ENCODE measurements around the gene KMO. TPM values are rescaled to one million over a fixed set of nuclear protein-coding genes. Genes with fewer than 3 reads are reported as not detected.

KMO gene
- polyA plus RNA-seq, 3 donors: 0.05 to 1.0 (median 0.61) TPM

DNA sequence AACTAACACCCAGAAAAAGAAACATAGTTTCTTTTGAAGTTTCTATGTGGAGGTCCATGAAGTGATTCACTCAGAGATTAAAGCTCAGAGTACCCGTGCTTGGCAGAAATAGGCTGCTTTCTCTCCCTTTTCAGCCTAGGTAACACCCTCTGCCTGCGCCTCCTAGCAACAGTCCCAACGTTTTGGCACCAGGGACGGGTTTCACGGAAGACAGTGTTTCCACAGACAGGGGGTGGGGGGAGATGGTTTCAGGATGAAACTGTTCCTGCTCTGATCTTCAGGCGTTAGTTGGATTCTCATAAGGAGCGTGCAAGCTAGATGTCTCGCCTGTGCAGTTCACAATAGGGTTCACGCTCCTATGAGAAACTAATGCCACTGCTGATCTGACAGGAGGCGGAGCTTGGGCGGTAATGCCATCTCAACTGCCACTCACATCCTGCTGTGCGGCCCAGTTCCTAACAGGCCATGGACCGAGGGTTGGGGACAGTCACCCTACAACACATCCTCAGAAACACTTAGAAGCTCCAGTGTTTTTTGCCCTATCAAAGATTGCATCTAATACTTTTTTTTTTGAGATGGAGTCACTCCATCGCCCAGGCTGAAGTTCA lies 54.8 kb downstream of the KMO start:
- H3K27ac ChIP-seq (ENCODE audit: low read depth, low read length): no peak overlapping the region
- WGBS, 3 donors: 82 to 86% (median 85%) methylated on average over 14 of the region's 14 CpGs

- no peak overlapping the region for H3K27ac ChIP-seq (ENCODE audit: low read depth, low read length)
- 66 to 82% (median 74%) methylated on average over 7 of the region's 7 CpGs for WGBS, 3 donors
Measured at GRCh38 chr1:241589521-241589920, 57.3 kb downstream of the KMO start.

DNA sequence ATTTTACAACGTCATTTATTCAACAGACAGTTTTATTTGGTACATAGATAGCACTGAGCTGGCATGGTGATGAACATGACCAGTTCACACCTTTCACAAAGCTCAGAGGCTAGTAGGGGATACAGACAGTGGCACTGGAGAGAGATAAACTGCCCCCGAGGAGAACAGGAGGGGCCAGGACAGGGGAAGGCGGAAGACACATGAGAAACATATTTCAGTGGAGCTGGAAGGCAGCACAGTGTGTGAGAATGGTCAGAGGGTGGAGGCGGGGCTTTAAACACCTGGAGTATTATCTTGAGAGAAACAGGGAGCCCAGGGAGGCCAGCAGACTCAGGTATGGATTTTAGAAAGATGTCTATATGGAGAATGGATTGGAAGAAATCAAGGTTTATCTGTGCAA lies 58.5 kb downstream of the KMO start:
- WGBS, 3 donors: 49 to 77% (median 67%) methylated on average over 4 of the region's 4 CpGs
- H3K27ac ChIP-seq (ENCODE audit: low read depth, low read length): no peak overlapping the region

DNA sequence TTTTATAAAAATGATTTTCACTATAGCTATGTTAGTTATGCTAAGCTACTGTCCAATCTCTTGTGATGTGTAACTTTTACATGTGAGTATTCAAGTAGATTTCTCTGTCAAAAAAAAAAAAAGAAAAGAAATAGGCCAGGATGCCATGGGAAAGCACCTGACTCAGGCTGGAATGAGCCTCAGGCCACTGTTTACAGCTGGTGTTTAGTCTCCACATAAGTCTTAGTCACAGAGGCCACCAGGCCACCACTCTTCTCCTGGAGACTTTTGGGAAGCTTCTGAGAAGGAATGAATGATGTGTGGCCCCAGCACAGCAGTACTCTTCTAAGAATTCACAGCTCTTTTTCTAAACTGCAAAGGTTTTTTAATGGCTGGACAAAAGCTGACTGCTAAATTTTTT lies 59.1 kb downstream of the KMO start:
- no peak overlapping the region for H3K27ac ChIP-seq (ENCODE audit: low read depth, low read length)

DNA sequence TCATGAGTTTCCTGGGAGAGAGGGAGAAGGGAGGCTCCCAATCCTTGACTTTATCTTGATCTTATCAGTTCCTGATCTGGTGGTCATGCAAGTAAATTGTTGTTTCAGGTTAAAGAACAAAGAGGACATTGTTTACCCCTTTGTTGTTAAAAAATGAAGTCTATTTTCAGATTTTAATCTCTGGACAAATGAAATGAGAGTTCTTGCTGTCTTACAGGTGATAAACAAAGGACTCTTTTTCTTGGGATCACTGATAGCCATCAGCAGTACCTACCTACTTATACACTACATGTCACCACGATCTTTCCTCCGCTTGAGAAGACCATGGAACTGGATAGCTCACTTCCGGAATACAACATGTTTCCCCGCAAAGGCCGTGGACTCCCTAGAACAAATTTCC lies 59.6 kb downstream of the KMO start:
- no peak overlapping the region for H3K27ac ChIP-seq (ENCODE audit: low read depth, low read length)
- WGBS, 3 donors: 75 to 86% (median 85%) methylated on average over 5 of the region's 5 CpGs

DNA sequence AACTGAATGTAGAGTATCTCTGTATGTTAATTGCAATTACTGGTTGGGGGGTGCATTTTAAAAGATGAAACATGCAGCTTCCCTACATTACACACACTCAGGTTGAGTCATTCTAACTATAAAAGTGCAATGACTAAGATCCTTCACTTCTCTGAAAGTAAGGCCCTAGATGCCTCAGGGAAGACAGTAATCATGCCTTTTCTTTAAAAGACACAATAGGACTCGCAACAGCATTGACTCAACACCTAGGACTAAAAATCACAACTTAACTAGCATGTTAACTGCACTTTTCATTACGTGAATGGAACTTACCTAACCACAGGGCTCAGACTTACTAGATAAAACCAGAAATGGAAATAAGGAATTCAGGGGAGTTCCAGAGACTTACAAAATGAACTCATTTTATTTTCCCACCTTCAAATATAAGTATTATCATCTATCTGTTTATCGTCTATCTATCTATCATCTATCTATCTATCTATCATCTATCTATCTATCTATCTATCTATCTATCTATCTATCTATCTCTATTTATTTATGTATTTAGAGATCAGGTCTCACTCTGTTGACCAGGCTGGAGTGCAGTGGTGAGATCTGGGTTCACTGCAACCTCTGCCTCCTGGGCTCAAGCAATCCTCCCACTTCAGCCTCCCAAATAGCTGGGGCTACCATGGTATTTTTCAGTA lies 60.2 kb downstream of the KMO start:
- 83 to 92% (median 92%) methylated on average over 3 of the region's 3 CpGs for WGBS, 3 donors
- no peak overlapping the region for H3K27ac ChIP-seq (ENCODE audit: low read depth, low read length)

DNA sequence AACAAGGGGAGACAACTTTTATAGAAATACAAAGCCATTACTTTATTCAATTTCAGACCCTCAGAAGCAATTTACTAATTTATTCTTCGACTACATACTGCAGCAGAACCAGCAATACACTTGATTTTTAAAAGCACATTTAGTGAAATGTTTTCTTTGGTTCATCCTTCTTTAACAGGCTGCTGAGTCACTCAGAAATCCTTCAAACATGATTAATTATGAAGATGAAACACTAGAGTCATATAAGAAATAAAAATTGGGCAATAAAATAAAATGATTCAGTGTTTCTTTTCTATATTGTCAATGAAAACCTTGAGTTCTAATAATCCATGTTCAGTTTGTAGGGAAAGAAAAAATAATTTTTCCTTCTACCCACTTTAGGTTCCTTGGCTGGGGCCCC lies 61.0 kb downstream of the KMO start:
- no peak overlapping the region for H3K27ac ChIP-seq (ENCODE audit: low read depth, low read length)
- WGBS, 3 donors: 87 to 93% (median 93%) methylated on average over 1 of the region's 1 CpG

GRCh38 chr1:241596633-241597032 lies 64.5 kb downstream of the KMO start:
- no peak overlapping the region for H3K27ac ChIP-seq (ENCODE audit: low read depth, low read length)

DNA sequence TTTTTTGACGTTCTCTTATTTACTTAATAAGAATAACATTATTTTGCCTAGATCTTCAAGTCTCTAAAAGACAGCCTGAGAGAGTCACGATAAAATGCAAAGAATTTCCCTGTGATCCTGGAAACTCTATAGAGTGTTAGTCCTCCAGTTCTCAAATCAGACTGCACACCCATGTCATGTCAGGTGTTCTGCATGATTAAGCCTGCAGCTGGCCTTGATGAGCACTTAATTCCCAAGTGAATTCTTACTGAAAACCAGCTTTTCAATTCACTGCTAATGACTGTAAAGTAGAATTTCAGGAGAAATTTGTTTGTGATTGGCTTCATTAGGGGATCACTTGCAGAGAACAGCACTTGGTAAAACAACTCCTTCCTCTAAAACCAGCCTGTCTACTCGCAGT lies 66.1 kb downstream of the KMO start:
- H3K27ac ChIP-seq (ENCODE audit: low read depth, low read length): no peak overlapping the region
- 91 to 93% (median 92%) methylated on average over 3 of the region's 3 CpGs for WGBS, 3 donors

More at GRCh38 chr1:241596633-241597032, 64.5 kb downstream of the KMO start:
- 91 to 96% (median 92%) methylated on average over 6 of the region's 6 CpGs for WGBS, 3 donors

DNA sequence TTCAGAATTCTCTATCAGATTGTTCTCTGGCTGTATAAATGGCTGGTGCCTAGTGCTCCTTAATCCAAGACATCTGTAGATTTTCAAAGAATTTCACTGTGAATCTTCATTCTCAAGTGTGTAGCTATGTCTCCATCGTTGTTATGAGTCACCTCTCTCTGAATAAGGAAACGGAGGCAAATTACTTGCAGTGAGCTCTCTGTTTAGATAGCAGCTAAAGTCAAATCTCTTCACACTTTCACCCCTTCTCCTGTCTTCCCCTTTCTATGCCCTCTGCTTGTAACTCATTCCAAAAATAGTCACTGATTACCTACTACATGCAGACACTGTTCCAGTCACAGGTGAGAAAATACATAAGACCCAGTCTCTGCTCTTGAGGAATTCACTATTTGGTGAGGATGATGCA lies 68.3 kb downstream of the KMO start:
- WGBS, 3 donors: 72 to 90% (median 80%) methylated on average over 2 of the region's 2 CpGs
- H3K27ac ChIP-seq (ENCODE audit: low read depth, low read length): no peak overlapping the region

DNA sequence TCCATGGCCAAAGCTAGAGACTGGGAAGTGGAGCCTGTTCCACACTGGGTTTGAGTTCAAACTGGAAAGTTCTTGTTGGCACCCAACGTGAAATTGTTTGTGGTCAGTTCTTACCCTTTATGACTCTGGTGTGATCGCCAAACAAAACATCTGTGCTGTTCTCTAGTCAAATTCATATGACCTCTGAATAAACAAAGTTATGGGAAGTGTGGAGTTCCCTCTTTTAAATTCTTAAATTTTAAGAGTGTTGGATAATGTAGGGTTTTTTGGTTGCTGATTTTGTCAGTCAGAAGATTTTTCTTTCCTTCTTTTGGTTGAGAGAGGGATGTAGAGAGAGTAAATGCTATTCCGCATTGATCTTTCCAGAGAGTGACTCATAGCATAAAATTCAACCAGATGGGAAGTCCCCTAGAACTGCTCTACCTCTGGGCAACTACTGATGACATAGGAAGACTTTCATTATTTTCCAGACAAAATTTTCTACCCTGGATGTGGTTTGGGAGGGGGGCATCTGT lies 71.6 kb downstream of the KMO start:
- 62 to 83% (median 79%) methylated on average over 3 of the region's 3 CpGs for WGBS, 3 donors
- no peak overlapping the region for H3K27ac ChIP-seq (ENCODE audit: low read depth, low read length)

- 68 to 76% (median 70%) methylated on average over 9 of the region's 9 CpGs for WGBS, 3 donors
Measured at GRCh38 chr1:241605146-241605805, 73.1 kb downstream of the KMO start.

DNA sequence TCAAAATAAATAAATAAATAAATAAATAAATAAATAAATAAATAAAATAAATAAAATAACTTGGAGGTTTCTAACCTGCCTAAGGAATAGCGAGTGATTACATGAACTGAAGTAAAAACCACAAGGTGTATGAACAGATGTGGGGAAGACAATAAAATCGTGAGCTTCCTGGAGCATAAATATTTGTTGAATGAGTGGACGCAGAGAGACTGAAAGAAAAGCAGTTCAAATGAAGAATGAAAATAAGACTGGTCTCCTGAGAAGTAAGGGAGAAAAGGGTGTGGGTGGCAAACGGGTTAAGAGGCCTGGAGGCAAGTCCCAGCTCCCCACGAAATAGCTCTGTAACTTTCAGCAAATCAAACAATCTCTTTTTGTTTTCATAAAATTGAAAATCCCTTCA lies 74.4 kb downstream of the KMO start:
- WGBS, 3 donors: 66 to 87% (median 84%) methylated on average over 5 of the region's 5 CpGs
- H3K27ac ChIP-seq (ENCODE audit: low read depth, low read length): no peak overlapping the region

More at GRCh38 chr1:241605146-241605805, 73.1 kb downstream of the KMO start:
- H3K27ac ChIP-seq (ENCODE audit: low read depth, low read length): no peak overlapping the region

DNA sequence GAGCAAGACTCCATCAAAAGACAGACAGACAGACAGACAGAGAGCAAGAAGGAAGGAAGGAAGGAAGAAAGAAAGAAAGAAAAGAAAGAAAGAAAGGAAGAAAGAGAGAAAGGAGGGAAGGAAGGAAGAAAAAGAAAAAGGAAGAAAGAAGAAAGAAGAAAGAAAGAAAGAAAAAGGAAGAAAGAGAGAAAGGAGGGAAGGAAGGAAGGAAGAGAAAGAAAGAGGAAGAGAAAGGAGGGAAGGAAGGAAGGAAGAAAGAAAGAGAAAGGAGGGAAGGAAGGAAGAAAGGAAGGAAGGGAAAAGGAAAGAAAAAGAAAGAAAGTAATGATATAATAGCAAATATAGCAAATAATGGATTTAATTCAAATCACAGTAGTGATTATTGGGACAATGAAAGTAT lies 75.3 kb downstream of the KMO start:
- H3K27ac ChIP-seq (ENCODE audit: low read depth, low read length): no peak overlapping the region

- H3K27ac ChIP-seq (ENCODE audit: low read depth, low read length): no peak overlapping the region
Measured at GRCh38 chr1:241608379-241609033, 76.3 kb downstream of the KMO start.

DNA sequence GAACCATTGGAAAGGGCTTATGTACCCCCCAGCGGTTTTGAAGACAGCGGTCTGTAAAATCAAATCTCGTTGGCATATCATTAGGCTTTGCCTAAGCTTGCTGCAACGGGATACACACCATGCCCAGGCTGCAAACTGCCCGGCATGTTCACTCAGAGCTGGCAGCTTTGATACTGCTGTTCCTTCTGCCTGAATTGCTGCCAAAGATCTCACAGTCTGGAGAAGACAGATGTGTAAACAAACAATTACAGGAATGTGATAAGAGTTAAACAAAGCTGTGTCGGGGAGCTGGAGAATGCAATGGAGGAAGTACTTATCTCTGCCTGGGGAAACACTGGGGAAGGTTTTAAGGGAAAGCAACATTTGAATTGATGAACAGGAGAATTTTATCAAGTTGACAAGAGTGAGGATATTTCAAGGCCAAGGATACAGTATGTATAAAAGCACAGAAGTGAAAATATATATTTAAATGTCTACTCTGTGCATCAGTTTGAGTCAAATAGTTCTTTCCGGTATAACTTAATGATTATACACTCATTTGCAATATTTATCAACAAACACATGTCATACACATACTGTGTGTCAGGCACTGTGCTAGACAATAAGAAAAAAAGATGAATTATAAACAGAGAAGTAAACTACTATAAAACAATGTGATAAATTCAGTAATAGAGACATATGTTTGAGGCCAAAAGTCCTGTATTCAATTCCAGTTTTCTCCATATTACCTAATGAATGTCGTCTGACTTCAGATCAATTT lies 78.1 kb downstream of the KMO start:
- 23 to 59% (median 59%) methylated on average over 8 of the region's 8 CpGs for WGBS, 3 donors

More at GRCh38 chr1:241608379-241609033, 76.3 kb downstream of the KMO start:
- 36 to 61% (median 55%) methylated on average over 3 of the region's 3 CpGs for WGBS, 3 donors

GRCh38 chr1:241611063-241611462 lies 78.9 kb downstream of the KMO start:
- H3K27ac ChIP-seq (ENCODE audit: low read depth, low read length): no peak overlapping the region
- WGBS, 3 donors: 7 to 25% (median 17%) methylated on average over 3 of the region's 3 CpGs

More for the DNA sequence above, 78.1 kb downstream of the KMO start:
- no peak overlapping the region for H3K27ac ChIP-seq (ENCODE audit: low read depth, low read length)

DNA sequence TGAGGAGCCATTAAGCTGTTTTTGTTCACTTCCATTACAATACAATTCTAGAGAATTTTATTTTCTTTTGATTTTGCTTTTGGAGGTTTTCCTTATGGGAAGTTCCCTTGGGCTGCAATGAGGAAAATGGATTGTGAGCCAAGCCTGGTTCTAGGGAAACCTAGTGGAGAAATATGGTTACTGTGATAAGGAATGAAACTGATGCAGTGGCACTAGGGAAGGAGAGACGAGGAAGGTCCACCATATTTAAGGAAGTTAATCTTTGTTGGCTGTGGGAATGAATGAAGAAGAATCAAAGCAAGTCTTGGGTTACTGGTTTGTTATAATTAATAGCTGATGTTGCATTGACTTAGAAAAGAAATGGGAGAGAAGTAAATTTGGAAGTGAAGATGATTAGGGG lies 79.6 kb downstream of the KMO start:
- no peak overlapping the region for H3K27ac ChIP-seq (ENCODE audit: low read depth, low read length)
- 66 to 90% (median 76%) methylated on average over 1 of the region's 1 CpG for WGBS, 3 donors

All from adipose tissue (tissue), 3 donors.